ENCODE data around the gene PRTN3. TPM values are rescaled to one million over a fixed set of nuclear protein-coding genes. Genes with fewer than 3 reads are reported as not detected.

PRTN3 gene
- total RNA-seq, 4 donors from 2014 or later: not detected

DNA sequence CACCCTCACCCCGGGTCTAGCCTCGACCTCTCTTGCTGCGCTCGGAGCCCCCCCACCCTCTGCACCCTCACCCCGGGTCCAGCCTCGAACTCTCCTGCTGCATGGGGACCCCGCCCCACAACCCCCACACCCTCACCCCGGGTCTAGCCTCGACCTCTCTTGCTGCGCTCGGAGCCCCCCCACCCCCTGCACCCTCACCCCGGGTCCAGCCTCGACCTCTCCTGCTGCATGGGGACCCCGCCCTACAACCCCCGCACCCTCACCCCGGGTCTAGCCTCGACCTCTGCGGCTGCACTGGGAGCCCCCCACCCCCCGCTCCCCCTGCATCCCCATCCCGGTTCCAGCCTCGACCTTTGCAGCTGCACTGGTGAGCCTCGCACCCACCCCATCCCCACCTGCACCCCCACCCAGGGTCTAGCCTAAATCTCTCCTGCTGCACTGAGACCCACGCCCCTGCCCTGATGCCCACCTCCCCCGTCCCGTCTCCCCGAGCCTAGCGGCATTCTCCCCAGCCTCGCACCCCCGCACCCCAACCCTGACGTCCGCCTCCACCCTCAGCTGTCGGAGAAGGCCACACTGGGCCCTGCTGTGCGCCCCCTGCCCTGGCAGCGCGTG is 20.4 kb downstream of the PRTN3 start:
- H3K9me3 ChIP-seq: no peaks in the 10 kb centered on the region
- H3K27ac ChIP-seq: no peak overlapping the region
- no peak for DNase-seq (ENCODE audit: low spot score in 2 of 2)
- H3K36me3 ChIP-seq: peaks cover 0 to 8% (median 0%) of the 10 kb centered on the region in 3 donors
- peaks cover 0 to 48% of the 10 kb centered on the region in 2 donors for H3K27me3 ChIP-seq
- H3K4me3 ChIP-seq: peak overlapping the region in 3 of 4 donors; percentile 15 to 53 (median 32)
- TF ChIP-seq EP300 (IDR thresholded peaks at IDR 0.05) (no peak), POLR2A (IDR thresholded peaks at IDR 0.05) (no peak), CTCF (IDR thresholded peaks at IDR 0.05) (no peak)
- 56 to 70% methylated on average over 19 to 30 of the region's 35 CpGs for WGBS, 2 donors
- H3K4me1 ChIP-seq: peaks cover 0 to 48% (median 10%) of the 10 kb centered on the region in 4 donors

GRCh38 chr19:861756-862580 is 21.2 kb downstream of the PRTN3 start:
- Histone ChIP-seq H3K36me3 (peaks cover 0 to 8% (median 0%) of the 10 kb centered on the region in 3 donors), H3K4me3 (peak overlapping the region in 2 of 4 donors; percentile 32 to 53), H3K4me1 (peaks cover 0 to 48% (median 10%) of the 10 kb centered on the region in 4 donors), H3K27me3 (peaks cover 0 to 42% of the 10 kb centered on the region in 2 donors), H3K27ac (peak overlapping the region in 2 of 4 donors; percentile 3 to 54), H3K9me3 (no peaks in the 10 kb centered on the region)
- 27 to 34% methylated on average over 48 to 58 of the region's 60 CpGs for WGBS, 2 donors
- TF ChIP-seq POLR2A (IDR thresholded peaks at IDR 0.05): no peak
- TF ChIP-seq CTCF (IDR thresholded peaks at IDR 0.05): no peak
- TF ChIP-seq EP300 (IDR thresholded peaks at IDR 0.05): no peak
- no peak for DNase-seq (ENCODE audit: low spot score in 2 of 2)

DNA sequence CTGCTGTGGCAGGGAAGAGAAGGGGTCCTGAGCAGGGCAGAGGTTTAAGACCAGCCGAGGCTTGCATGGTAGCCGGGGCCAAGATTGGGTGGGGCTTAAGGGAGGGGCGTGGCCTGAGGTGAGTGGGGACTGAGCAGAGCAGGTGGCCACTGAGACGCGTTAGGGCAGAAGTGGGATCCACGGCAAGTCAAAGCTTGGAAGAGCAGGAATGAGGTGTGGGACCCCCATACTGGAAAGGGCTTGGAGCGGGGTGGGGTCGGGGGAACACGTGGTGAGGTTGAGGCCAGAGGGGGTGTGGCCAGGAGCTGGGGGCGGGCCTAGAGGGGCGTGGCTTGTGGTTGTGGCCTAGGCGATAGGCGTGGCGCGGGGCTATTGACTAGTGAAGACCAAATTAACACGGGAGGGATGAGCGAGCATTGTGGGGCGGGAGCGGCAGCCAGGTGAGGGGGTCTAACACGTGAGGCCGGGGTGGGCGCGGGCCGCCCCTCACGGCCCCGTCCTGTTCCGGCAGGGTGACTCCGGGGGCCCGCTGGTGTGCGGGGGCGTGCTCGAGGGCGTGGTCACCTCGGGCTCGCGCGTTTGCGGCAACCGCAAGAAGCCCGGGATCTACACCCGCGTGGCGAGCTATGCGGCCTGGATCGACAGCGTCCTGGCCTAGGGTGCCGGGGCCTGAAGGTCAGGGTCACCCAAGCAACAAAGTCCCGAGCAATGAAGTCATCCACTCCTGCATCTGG is 21.9 kb downstream of the PRTN3 start:
- Histone ChIP-seq H3K4me1 (peaks cover 0 to 48% (median 10%) of the 10 kb centered on the region in 4 donors), H3K27ac (peak overlapping the region in 1 of 4 donors; percentile 3), H3K4me3 (peak overlapping the region in 1 of 4 donors; percentile 6), H3K36me3 (peaks cover 0 to 16% (median 0%) of the 10 kb centered on the region in 3 donors), H3K9me3 (no peaks in the 10 kb centered on the region), H3K27me3 (peaks cover 0 to 42% of the 10 kb centered on the region in 2 donors)
- WGBS, 2 donors: 18 to 27% methylated on average over 25 to 46 of the region's 48 CpGs
- DNase-seq (ENCODE audit: low spot score in 2 of 2): peak; percentile 64 to 68
- no peak for TF ChIP-seq CTCF (IDR thresholded peaks at IDR 0.05)
- no peak for TF ChIP-seq POLR2A (IDR thresholded peaks at IDR 0.05)
- no peak for TF ChIP-seq EP300 (IDR thresholded peaks at IDR 0.05)

GRCh38 chr19:863315-863620 is 22.5 kb downstream of the PRTN3 start:
- H3K4me1 ChIP-seq: peaks cover 0 to 51% (median 10%) of the 10 kb centered on the region in 4 donors
- H3K27ac ChIP-seq: peak overlapping the region in 1 of 4 donors; percentile 43
- H3K27me3 ChIP-seq: peaks cover 0 to 41% of the 10 kb centered on the region in 2 donors
- no peak for DNase-seq (ENCODE audit: low spot score in 2 of 2)
- peaks cover 0 to 21% (median 0%) of the 10 kb centered on the region in 3 donors for H3K36me3 ChIP-seq
- 71 to 86% methylated on average over 7 of the region's 7 CpGs for WGBS, 2 donors
- TF ChIP-seq POLR2A (IDR thresholded peaks at IDR 0.05) (no peak), EP300 (IDR thresholded peaks at IDR 0.05) (no peak), CTCF (IDR thresholded peaks at IDR 0.05) (no peak)
- no peaks in the 10 kb centered on the region for H3K9me3 ChIP-seq
- peak overlapping the region in 1 of 4 donors; percentile 17 for H3K4me3 ChIP-seq

All from tibial nerve (tissue), 4 donors.